Hepatocyte (in vitro differentiated cells): Measurements from ENCODE around the gene PLCB2. TPM values are rescaled to one million over a fixed set of nuclear protein-coding genes. Genes with fewer than 3 reads are reported as not detected.

Experiments used
- DNase-seq: peaks from one replicate; pipeline ENCODE4 v3.0.0-alpha.2; 2016; ENCODE audit warnings: low spot score
- H2AFZ ChIP-seq: fragments of 200-600 bp; sonication (generic); 2 replicates; pipeline ENCODE4 v1.6.0; 2016; ENCODE audit warnings: antibody characterized with exemption, mild to moderate bottlenecking
- H3K27ac ChIP-seq: fragments of 200-600 bp; sonication (generic); 2 replicates; pipeline ENCODE4 v1.5.1; 2016; ENCODE audit warnings: mild to moderate bottlenecking
- H3K27me3 ChIP-seq: fragments of 200-600 bp; sonication (generic); 2 replicates; pipeline ENCODE4 v1.6.1; 2016
- H3K36me3 ChIP-seq: fragments of 200-600 bp; sonication (generic); replicated peaks from 2 replicates; pipeline ENCODE4 v1.5.1; 2016; ENCODE audit warnings: low read depth; ENCODE audit not compliant: insufficient read depth
- H3K4me1 ChIP-seq: fragments of 200-600 bp; sonication (generic); 2 replicates; pipeline ENCODE4 v1.5.1; 2016; ENCODE audit warnings: mild to moderate bottlenecking, moderate library complexity; ENCODE audit not compliant: insufficient read depth
- H3K4me2 ChIP-seq: fragments of 200-600 bp; sonication (generic); 2 replicates; pipeline ENCODE4 v1.6.0; 2016
- H3K4me3 ChIP-seq: fragments of 200-600 bp; sonication (generic); 2 replicates; pipeline ENCODE4 v1.5.1; 2016; ENCODE audit warnings: mild to moderate bottlenecking
- H3K79me2 ChIP-seq: fragments of 200-600 bp; sonication (generic); 2 replicates; pipeline ENCODE4 v1.6.0; 2017; ENCODE audit warnings: mild to moderate bottlenecking
- H3K9me2 ChIP-seq: fragments of 200-600 bp; sonication (generic); replicated peaks from 2 replicates; pipeline ENCODE4 v1.6.0; 2017; ENCODE audit warnings: mild to moderate bottlenecking; ENCODE audit not compliant: insufficient read depth
- H3K9me3 ChIP-seq: fragments of 200-600 bp; sonication (generic); 2 replicates; pipeline ENCODE4 v1.5.1; 2016; ENCODE audit warnings: low read depth, mild to moderate bottlenecking
- H4K20me1 ChIP-seq: fragments of 200-600 bp; sonication (generic); 2 replicates; pipeline ENCODE4 v1.6.0; 2016; ENCODE audit warnings: mild to moderate bottlenecking; ENCODE audit not compliant: insufficient read depth, poor library complexity, severe bottlenecking
- CTCF ChIP-seq: fragments of 200-600 bp; sonication (generic); IDR thresholded peaks from 2 replicates; pipeline ENCODE4 v1.5.1; 2016; ENCODE audit warnings: antibody characterized with exemption, mild to moderate bottlenecking; ENCODE audit not compliant: poor library complexity
- EZH2 ChIP-seq: fragments of 200-600 bp; sonication (generic); IDR thresholded peaks from 2 replicates; pipeline ENCODE4 v1.6.1; 2016; ENCODE audit warnings: antibody characterized with exemption, mild to moderate bottlenecking, borderline replicate concordance
- EZH2phosphoT487 ChIP-seq: fragments of 200-600 bp; sonication (generic); IDR thresholded peaks from one replicate; pipeline ENCODE4 v1.6.1; 2018; ENCODE audit warnings: antibody characterized with exemption, mild to moderate bottlenecking, low read depth, moderate library complexity; ENCODE audit not compliant: unreplicated experiment, severe bottlenecking
- WGBS: methylation state at CpG from one replicate; pipeline ENCODE4 v1.1.6; 2016; ENCODE audit warnings: low lambda C conversion rate; ENCODE audit errors: missing lambda C conversion rate; 5-methylcytosine and 5-hydroxymethylcytosine counted together
- polyA plus RNA-seq: library from polyadenylated mRNA; unstranded; fragments of >200 nt; fragmentation: Nextera tagmentation; extraction: Ambion mirVana; gene quantifications from 2 replicates; pipeline ENCODE4 v1.2.1, GENCODE V29; 2016
- total RNA-seq: library from RNA; depleted of rRNA; stranded (reverse); fragments of >200 nt; gene quantifications from 2 replicates; pipeline ENCODE4 v1.2.3, GENCODE V29; 2014

Gene PLCB2
- total and polyA plus RNA-seq, 2 experiments from 2014 or later, result 1.7 to 4.4 TPM

- Histone ChIP-seq H4K20me1 (no peaks in the 10 kb centered on the region), H3K27me3 (peaks cover 38% of the 10 kb centered on the region), H3K79me2 (no peaks in the 10 kb centered on the region), H3K4me3 (no peak overlapping the region), H3K9me2 (no peaks in the 10 kb centered on the region), H3K4me1 (peaks cover 19% of the 10 kb centered on the region), H3K27ac (no peak overlapping the region), H2AFZ (no peak overlapping the region), H3K36me3 (no peaks in the 10 kb centered on the region), H3K9me3 (no peaks in the 10 kb centered on the region), H3K4me2 (no peak overlapping the region)
- DNase-seq, result no peak
- 86% methylated on average over 20 of the region's 20 CpGs for WGBS
- no peak for TF ChIP-seq EZH2
- TF ChIP-seq CTCF, result no peak
- TF ChIP-seq EZH2phosphoT487, result no peak
Observed at GRCh38 chr15:40293905-40294895, 13.5 kb downstream of the PLCB2 start.

- Histone ChIP-seq H4K20me1 (no peaks in the 10 kb centered on the region), H3K36me3 (no peaks in the 10 kb centered on the region), H3K27me3 (peaks cover 45% of the 10 kb centered on the region), H3K4me2 (no peak overlapping the region), H3K9me3 (no peaks in the 10 kb centered on the region), H3K4me3 (no peak overlapping the region), H3K79me2 (no peaks in the 10 kb centered on the region), H3K27ac (no peak overlapping the region), H3K4me1 (peaks cover 19% of the 10 kb centered on the region), H3K9me2 (no peaks in the 10 kb centered on the region), H2AFZ (no peak overlapping the region)
- TF ChIP-seq EZH2phosphoT487, result no peak
- no peak for TF ChIP-seq CTCF
- TF ChIP-seq EZH2, result no peak
- no peak for DNase-seq
Observed at GRCh38 chr15:40293006-40293405, 14.7 kb downstream of the PLCB2 start.

GRCh38 chr15:40292246-40292645 is 15.5 kb downstream of the PLCB2 start:
- H3K4me2 ChIP-seq, result no peak overlapping the region
- no peaks in the 10 kb centered on the region for H3K9me2 ChIP-seq
- H3K79me2 ChIP-seq, result no peaks in the 10 kb centered on the region
- H3K36me3 ChIP-seq, result no peaks in the 10 kb centered on the region
- WGBS, result 92% methylated on average over 3 of the region's 3 CpGs
- no peak for DNase-seq
- TF ChIP-seq CTCF (no peak), EZH2phosphoT487 (no peak), EZH2 (no peak)
- peaks cover 45% of the 10 kb centered on the region for H3K27me3 ChIP-seq
- H3K9me3 ChIP-seq, result no peaks in the 10 kb centered on the region
- H3K4me3 ChIP-seq, result no peak overlapping the region
- H4K20me1 ChIP-seq, result no peaks in the 10 kb centered on the region
- H3K4me1 ChIP-seq, result peaks cover 19% of the 10 kb centered on the region
- H3K27ac ChIP-seq, result no peak overlapping the region
- no peak overlapping the region for H2AFZ ChIP-seq
